Measurements from ENCODE around the gene SIX3.

The SIX3 gene

DNA sequence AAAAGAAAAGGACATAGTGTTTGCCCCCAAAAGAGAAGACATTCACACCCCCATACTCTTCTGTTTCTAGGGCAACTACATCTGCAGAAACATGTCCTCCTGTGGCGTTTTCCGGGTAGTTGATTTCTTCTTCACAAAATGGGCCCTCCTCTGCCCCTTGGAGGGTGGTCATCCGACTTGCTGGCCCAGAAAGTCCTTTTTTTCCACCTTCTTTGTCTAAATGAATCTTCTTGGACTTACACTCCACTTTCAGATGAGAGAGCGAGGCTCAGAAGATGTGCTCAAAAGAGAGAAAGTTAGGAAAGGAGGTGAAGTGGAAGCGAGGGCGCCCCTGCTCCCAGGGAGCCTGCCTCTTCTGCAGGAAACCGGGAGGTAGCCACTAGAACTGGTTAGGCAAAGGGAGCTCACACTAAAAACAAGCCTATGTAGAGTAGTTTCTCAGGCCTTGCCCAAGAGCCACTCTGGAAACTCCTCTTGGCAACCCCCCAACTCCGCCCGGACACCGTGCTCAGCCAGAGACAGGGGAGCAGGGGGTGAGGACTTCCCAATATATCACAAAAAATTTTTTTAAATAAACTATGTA is 10.2 kb upstream of the SIX3 start:
- DNase-seq: no peak

DNA sequence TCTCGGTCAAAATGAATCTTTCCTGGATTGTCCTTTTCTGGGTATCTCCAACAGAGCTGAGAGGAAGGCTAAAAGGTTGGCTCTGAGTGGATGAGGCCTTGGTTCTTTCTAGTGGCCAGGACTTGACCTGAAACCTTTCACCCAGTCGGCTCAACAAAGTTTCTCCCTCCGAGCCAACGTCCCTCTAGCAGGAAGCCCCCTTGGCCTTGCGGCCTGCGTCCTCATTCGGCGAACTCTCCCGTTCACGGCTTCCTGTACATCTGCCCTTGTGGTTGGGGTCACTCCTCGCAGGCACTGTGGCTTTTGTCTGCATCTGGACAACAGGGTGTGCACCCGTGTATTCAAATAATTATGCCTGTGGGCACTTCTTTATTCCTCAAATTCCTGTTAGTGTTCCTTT is 9.4 kb upstream of the SIX3 start:
- DNase-seq: no peak

DNA sequence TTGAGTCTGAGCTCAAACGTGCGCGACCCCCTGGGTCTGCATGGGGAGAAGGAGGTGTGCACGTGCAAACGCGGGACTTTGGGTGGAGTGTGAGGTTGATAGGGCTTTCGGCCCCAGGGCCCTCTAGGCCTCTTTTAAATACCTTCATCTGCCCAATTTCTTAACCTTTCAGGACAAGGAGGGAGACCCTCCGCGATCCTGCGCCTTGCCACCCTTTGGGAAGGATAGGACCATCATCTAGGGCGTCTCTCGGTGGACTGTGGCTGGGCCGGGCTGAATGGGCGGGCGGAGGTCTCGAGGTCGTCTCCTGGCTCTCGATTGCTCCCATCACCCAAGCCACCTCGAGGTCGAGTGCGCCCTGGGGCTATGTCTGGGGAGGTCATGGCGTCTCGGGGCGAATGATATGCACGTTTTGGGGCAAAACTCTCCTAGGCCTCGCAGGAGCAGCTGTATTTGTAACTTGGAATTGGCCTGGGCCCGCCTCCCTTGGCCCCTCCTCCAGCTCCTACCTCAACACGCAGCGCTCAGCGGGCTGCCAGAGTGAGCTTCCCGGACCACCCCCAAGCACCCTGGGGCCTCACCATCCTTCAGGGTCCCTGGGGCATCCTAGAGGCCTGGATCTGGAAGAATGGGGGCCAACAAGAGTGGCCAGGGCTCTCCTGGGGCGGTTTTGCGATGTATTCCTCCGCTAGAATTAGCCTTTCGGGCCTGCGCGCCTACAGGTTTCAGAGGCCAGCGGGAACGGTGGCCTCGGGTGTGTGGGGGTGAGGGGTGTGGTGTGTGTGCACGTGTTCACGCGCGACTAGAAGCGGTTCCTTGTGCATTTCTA is 8.7 kb upstream of the SIX3 start:
- no peak for DNase-seq

DNA sequence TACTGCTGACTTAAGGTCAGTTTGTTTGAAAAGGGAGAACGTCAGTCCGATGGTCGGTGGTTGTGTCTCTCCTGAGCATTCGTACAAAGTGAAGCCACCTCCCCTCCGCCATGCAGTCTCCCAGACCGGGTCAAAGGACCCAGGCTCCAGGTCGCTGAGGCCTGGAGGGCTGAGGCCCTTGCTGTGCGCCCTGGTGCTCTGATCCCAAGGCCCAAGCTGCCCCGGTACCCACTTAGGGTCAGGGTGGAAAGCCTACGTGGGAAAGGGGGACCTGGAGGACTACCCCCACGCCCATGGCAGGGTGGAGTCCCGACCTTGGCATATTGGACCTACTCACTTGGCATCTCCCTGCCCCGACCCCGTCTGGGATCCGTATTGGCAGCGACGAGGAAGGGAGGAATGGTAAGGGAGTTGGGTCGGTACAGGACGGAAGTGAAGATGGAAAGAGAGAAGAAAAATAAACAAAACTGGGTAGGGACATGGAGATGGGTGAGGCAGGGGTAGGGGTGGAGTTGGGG is 8.0 kb upstream of the SIX3 start:
- DNase-seq: no peak

- no peak for DNase-seq
Observed at GRCh38 chr2:44934038-44934982, 7.2 kb upstream of the SIX3 start.

DNA sequence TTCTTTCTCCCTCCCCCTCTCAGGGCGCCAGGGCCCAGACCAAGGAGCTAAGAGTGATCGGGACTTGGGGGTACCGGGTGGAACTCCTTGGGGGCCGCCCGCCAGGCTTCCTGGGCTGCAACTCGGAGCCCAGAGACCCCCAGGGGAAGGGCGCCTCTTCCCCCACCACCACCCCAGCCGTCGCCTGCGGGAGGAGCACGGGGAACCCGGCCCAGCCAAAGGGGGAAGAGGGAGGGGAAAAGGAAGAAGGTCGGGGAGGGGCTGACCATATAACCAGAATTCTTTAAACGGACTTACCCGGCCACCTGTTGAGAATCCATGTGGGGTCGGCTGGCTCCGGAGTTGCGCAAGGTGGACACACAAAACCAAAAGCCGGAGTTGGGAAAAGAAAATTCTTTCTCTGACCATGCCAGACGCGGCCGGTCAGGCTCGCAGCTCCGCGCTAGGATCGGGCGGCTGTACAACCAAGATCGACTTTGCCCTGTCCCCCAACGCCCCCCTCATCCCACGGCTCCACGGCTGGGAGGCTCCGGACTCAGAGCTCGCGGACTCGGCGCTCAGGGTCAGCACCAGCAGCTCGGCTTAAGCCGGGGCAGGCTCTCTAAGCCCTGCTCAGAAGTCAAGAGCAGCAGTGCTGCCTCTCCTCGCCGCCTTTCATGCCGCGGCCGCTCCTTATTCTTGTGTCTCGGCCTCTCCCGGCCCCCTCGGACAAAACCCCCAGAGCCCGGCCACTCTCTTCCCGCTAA is 6.3 kb upstream of the SIX3 start:
- no peak for DNase-seq

GRCh38 chr2:44935729-44936098 is 5.8 kb upstream of the SIX3 start:
- DNase-seq: no peak

DNA sequence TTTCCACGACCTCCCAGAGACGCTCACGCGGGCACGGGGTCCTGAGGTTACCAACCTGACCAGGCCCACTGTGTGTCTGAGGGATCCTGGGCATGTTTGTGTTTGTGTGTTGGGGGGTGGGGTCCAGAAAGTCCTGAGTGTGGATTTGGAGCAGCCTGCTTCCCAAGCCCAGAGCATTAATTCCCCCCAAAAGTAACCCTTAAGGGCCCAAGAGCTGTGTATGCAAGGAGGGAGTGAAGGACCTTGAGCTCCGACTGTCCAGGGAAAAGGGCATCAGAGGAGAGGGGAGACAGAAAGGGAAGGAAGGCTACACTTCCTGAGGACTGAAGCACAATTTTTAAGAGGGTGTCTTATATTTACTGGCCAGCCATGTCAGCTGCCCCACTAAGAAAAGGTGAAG is 5.2 kb upstream of the SIX3 start:
- DNase-seq: no peak

- DNase-seq: no peak
Observed at GRCh38 chr2:44936715-44937687, 4.5 kb upstream of the SIX3 start.

- no peak for DNase-seq
Observed at GRCh38 chr2:44937688-44938240, 3.7 kb upstream of the SIX3 start.

- DNase-seq: no peak
Observed at GRCh38 chr2:44938287-44939105, 3.0 kb upstream of the SIX3 start.

DNA sequence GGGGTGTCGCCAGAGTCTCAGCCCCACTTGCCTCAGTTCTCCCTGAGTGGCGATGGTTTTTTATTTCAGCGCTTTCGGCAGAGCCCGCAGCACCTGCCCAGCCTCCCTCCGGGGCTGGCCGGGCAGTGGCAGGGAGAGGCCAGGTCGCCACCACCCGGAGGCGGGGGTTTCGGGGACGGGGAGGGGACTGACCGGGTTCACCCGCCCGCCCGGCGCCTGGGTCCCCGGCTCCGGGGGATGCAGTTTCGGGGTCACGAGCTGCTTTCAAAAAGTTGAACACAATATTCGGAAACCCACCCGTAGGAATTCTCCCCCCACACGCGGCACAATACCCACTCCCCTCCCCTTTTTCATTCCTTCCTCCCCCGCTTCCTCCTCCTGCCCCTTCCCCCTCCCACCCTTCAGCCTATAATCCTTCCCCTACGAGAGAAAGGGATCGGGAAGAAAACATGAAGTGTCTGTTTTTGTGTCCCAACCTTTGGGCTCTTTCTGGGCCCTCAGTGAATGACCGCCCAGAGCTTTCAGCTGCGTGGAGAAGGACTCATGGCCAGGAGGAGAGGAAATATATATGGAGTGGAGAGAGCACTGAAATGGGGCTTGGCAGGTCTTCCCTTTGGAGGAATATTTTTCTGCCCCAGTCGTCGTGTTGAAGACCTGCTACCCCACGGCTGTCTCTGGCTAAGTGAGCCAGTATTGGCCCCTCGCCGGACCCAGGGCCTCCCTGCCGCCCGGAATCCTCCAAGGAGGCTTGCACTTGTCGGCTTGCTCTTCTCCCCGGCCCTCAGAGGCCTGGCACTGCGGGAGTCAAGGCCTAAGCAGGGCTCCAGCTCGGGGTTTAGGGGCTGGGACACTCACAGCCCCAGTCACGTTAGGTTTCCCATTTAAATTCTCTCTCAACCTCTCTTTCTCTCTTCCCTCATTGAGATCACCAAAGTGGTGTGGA is 2.1 kb upstream of the SIX3 start:
- no peak for DNase-seq

GRCh38 chr2:44940049-44940494 is 1.4 kb upstream of the SIX3 start:
- DNase-seq: no peak

- DNase-seq: no peak
Observed at GRCh38 chr2:44940732-44941464, 604 bp upstream of the SIX3 start.

DNA sequence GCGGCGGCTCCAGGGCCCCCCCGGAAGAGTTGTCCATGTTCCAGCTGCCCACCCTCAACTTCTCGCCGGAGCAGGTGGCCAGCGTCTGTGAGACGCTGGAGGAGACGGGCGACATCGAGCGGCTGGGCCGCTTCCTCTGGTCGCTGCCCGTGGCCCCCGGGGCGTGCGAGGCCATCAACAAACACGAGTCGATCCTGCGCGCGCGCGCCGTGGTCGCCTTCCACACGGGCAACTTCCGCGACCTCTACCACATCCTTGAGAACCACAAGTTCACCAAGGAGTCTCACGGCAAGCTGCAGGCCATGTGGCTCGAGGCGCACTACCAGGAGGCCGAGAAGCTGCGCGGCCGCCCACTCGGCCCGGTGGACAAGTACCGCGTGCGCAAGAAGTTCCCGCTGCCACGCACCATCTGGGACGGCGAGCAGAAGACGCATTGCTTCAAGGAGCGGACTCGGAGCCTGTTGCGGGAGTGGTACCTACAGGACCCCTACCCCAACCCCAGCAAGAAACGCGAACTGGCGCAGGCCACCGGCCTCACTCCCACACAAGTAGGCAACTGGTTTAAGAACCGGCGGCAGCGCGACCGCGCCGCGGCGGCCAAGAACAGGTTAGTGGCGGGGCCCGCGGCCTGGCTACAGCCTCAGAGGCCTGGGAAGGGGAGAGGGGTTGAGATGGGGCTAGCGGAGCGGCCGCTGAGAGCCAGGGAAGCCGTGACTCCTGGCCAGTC is 965 bp downstream of the SIX3 start:
- DNase-seq: no peak

DNA sequence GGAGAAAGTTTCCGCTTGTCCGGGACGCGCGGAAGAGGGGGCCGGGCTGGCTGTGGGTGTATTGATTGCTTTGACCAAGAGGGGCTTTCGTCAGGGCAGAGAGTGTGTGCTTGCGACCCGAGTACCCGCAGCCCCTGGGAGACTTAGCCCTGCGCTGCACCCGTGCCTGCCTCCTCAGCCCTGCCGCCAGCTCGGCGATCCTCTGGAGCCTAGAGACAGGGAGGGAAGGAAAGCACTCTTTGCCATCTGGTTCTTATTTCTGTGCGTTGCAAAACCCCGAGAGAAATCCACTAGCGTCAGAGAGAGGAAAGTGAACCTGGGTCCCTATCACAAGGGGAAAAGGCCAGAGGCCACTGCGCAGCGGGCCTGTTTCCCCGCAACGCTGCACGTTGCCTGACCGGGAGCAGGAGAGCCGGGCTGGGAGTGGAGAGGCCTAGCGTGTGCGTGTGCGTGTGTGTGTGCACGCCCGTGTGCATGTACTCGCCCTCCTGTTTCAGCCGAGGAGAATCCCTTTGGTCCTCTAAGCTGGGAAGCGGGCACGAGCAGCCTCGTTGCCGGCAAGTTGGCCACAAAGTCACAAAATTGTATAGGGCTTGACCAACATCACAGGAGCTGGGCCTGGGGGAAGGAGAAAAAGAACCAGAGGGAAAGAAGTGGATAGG is 1.7 kb downstream of the SIX3 start:
- no peak for DNase-seq

DNA sequence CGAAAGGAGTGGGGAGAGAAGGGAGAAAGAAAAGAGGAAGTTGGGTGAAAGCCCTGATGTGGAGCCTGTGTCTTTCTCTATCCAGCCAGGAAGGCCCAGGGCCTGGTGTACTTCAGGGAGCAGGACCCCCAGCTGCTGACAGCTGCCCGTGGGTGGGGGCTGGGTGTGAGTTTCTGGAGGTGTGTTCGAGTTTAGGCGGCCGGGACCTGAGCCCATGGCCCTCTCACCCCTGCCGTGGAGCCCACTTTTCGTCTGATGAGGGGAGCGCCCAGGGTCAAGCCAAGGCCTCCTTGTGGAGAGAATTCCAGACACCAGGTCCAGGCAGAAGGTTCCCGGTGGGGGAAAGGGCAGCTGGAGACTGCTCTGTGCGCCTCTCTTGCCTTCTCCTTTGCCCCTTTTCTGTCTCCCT is 2.2 kb downstream of the SIX3 start:
- DNase-seq: no peak
